ENCODE results near the gene VEZF1.

VEZF1 gene

GRCh38 chr17:57953219-57953618 lies 34.8 kb downstream of the VEZF1 start:
- DNase-seq (ENCODE audit: low read depth) = no peak

GRCh38 chr17:57949649-57950048 lies 38.4 kb downstream of the VEZF1 start:
- no peak for DNase-seq (ENCODE audit: low read depth)

- DNase-seq (ENCODE audit: low read depth) = no peak
Measured at GRCh38 chr17:57948555-57949420, 39.3 kb downstream of the VEZF1 start.

- no peak for DNase-seq (ENCODE audit: low read depth)
Measured at GRCh38 chr17:57948169-57948554, 39.9 kb downstream of the VEZF1 start.

- DNase-seq (ENCODE audit: low read depth) = no peak
Measured at GRCh38 chr17:57947369-57947768, 40.7 kb downstream of the VEZF1 start.

GRCh38 chr17:57946798-57947358 lies 41.2 kb downstream of the VEZF1 start:
- no peak for DNase-seq (ENCODE audit: low read depth)

- no peak for DNase-seq (ENCODE audit: low read depth)
Measured at GRCh38 chr17:57945996-57946797, 41.9 kb downstream of the VEZF1 start.

GRCh38 chr17:57944908-57945307 lies 43.1 kb downstream of the VEZF1 start:
- DNase-seq (ENCODE audit: low read depth) = no peak

GRCh38 chr17:57943645-57944044 lies 44.4 kb downstream of the VEZF1 start:
- no peak for DNase-seq (ENCODE audit: low read depth)

- DNase-seq (ENCODE audit: low read depth) = no peak
Measured at GRCh38 chr17:57943140-57943539, 44.9 kb downstream of the VEZF1 start.

- DNase-seq (ENCODE audit: low read depth) = no peak
Measured at GRCh38 chr17:57941384-57942370, 46.4 kb downstream of the VEZF1 start.

- no peak for DNase-seq (ENCODE audit: low read depth)
Measured at GRCh38 chr17:57940653-57941329, 47.3 kb downstream of the VEZF1 start.

- DNase-seq (ENCODE audit: low read depth) = no peak
Measured at GRCh38 chr17:57940231-57940630, 47.8 kb downstream of the VEZF1 start.

GRCh38 chr17:57939797-57940196 lies 48.3 kb downstream of the VEZF1 start:
- DNase-seq (ENCODE audit: low read depth) = no peak

GRCh38 chr17:57938061-57938502 lies 50.0 kb downstream of the VEZF1 start:
- DNase-seq (ENCODE audit: low read depth) = no peak

- no peak for DNase-seq (ENCODE audit: low read depth)
Measured at GRCh38 chr17:57937492-57937891, 50.6 kb downstream of the VEZF1 start.

GRCh38 chr17:57935833-57936807 lies 51.9 kb downstream of the VEZF1 start:
- no peak for DNase-seq (ENCODE audit: low read depth)

- no peak for DNase-seq (ENCODE audit: low read depth)
Measured at GRCh38 chr17:57931488-57932137, 56.4 kb downstream of the VEZF1 start.

GRCh38 chr17:57930239-57930638 lies 57.8 kb downstream of the VEZF1 start:
- no peak for DNase-seq (ENCODE audit: low read depth)
